Gastrocnemius medialis (tissue), 4 donors: ENCODE measurements around the gene SGCD.

ENCODE experiments used
- POLR2A ChIP-seq, 2 donors: fragments of 450-650 bp; IDR thresholded peaks; one replicate each; pipeline ENCODE4 v1.6.1; 2017; ENCODE audit warnings: antibody characterized with exemption in 2 of 2, mild to moderate bottlenecking in 2 of 2, moderate library complexity in 2 of 2
- TF ChIP-seq, protein P1 (sequence below), 5 experiments: fragments of 450-650 bp in 3 of 5; fragments of 200-600 bp in 2 of 5; sonication (generic) in 2 of 5; IDR thresholded peaks in 4 of 5; conservative IDR thresholded peaks in 1 of 5; 1 replicate in 4 of 5; 2 replicates in 1 of 5; pipeline ENCODE4 v1.5.1; 2016 to 2019; ENCODE audit warnings: antibody characterized with exemption in 5 of 5, mild to moderate bottlenecking in 3 of 5, moderate library complexity in 3 of 5

DNA sequence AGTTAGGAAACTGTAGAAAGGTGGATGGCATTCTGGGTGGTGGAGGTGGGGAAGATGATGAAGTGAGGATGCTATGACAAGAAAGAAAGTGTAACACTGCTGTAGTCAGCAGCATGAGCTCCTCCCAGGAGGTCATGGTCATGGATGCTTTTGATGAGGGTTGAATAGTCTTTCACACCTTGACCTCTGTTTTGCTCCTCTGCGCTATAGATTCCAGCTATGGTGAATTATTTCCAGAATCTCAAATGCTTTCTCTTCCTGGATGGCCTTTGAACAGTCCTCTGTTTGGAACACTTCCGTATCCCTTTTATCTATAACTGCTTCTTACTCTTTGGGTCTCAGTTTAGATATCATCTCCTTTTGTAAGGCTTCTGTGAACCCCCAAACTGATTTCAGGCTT, 357.3 kb downstream of the SGCD start:
- TF ChIP-seq POLR2A (IDR thresholded peaks at IDR 0.05) = no peak
- TF ChIP-seq, protein P1, sequence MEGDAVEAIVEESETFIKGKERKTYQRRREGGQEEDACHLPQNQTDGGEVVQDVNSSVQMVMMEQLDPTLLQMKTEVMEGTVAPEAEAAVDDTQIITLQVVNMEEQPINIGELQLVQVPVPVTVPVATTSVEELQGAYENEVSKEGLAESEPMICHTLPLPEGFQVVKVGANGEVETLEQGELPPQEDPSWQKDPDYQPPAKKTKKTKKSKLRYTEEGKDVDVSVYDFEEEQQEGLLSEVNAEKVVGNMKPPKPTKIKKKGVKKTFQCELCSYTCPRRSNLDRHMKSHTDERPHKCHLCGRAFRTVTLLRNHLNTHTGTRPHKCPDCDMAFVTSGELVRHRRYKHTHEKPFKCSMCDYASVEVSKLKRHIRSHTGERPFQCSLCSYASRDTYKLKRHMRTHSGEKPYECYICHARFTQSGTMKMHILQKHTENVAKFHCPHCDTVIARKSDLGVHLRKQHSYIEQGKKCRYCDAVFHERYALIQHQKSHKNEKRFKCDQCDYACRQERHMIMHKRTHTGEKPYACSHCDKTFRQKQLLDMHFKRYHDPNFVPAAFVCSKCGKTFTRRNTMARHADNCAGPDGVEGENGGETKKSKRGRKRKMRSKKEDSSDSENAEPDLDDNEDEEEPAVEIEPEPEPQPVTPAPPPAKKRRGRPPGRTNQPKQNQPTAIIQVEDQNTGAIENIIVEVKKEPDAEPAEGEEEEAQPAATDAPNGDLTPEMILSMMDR (IDR thresholded peaks at IDR 0.05 in 4 of 5, conservative IDR thresholded peaks at IDR 0.05 in 1 of 5) = no peak
